H1 (cell line): ENCODE measurements around the gene ABCC4. TPM values are rescaled to one million over a fixed set of nuclear protein-coding genes. Genes with fewer than 3 reads are reported as not detected.

Experiments
- CTCF ChIA-PET: fragments of 300-600 bp; sonication (Branson Sonifier 250); formaldehyde crosslinking; loops from one replicate; lab custom pipeline; 2021; ENCODE audit not compliant: partially characterized antibody; lab: Charles Lee
- POLR2A ChIA-PET: fragments of 300-600 bp; sonication (Branson Sonifier 250); formaldehyde crosslinking; loops from one replicate; lab custom pipeline; 2021; ENCODE audit warnings: inconsistent platforms; ENCODE audit not compliant: partially characterized antibody; lab: Charles Lee
- DNase-seq, 2 experiments: peaks; one replicate each; pipeline versions ENCODE4 v3.0.0 to v3.0.0-alpha.2; 2010 to 2022; ENCODE audit warnings: low spot score in 2 of 2, low read depth in 1 of 2, mixed read lengths in 1 of 2
- FAIRE-seq: peaks from 2 replicates; lab custom pipeline; 2011; peaks lifted over from hg19 to GRCh38; lab: Jason Lieb, UNC
- H2AFZ ChIP-seq: 2 replicates; pipeline ENCODE4 v1.8.1; 2012; ENCODE audit warnings: low read length, inconsistent platforms
- H2AK5ac ChIP-seq: 2 replicates; pipeline ENCODE4 v1.6.1; 2013; ENCODE audit warnings: low read depth, low read length
- H2BK120ac ChIP-seq: replicated peaks from 2 replicates; pipeline ENCODE3; 2013; ENCODE audit warnings: low read depth, low read length, inconsistent platforms
- H2BK12ac ChIP-seq: 2 replicates; pipeline ENCODE4 v1.6.1; 2013; ENCODE audit warnings: low read depth, low read length
- H2BK15ac ChIP-seq: 2 replicates; pipeline ENCODE4 v1.6.1; 2013; ENCODE audit warnings: low read length
- H2BK20ac ChIP-seq: 2 replicates; pipeline ENCODE4 v1.6.1; 2013; ENCODE audit warnings: low read length
- H2BK5ac ChIP-seq: 2 replicates; pipeline ENCODE4 v1.6.1; 2013; ENCODE audit warnings: low read depth, low read length
- H3K14ac ChIP-seq: 2 replicates; pipeline ENCODE4 v1.6.1; 2013; ENCODE audit warnings: inconsistent platforms; ENCODE audit not compliant: insufficient read length
- H3K18ac ChIP-seq: 2 replicates; pipeline ENCODE4 v1.6.1; 2013; ENCODE audit warnings: low read length; ENCODE audit errors: extremely low read depth
- H3K23ac ChIP-seq: 2 replicates; pipeline ENCODE4 v1.6.1; 2013; ENCODE audit warnings: inconsistent platforms; ENCODE audit not compliant: insufficient read length
- H3K23me2 ChIP-seq: 2 replicates; pipeline ENCODE4 v1.6.1; 2013; ENCODE audit warnings: low read depth, low read length
- H3K27ac ChIP-seq: 2 replicates; pipeline ENCODE4 v1.6.1; 2011; ENCODE audit warnings: low read depth, low read length, inconsistent platforms
- H3K27me3 ChIP-seq, 4 experiments: replicated peaks in 1 of 4; 1 replicate in 1 of 4; 2 replicates in 3 of 4; pipeline versions ENCODE4 v1.6.1 to v1.8.1; 2011 to 2013; ENCODE audit warnings: low read length in 3 of 4, mild to moderate bottlenecking in 3 of 4, inconsistent platforms in 2 of 4, mixed read lengths in 2 of 4, moderate library complexity in 1 of 4; ENCODE audit not compliant: control insufficient read depth in 3 of 4, insufficient read depth in 3 of 4; ENCODE audit errors: extremely low read depth in 1 of 4
- H3K36me3 ChIP-seq, 4 experiments: 2 replicates each; pipeline versions ENCODE4 v1.6.1 to v1.8.1; 2011 to 2013; ENCODE audit warnings: mild to moderate bottlenecking in 4 of 4, low read length in 3 of 4, moderate library complexity in 2 of 4, control low read depth in 1 of 4, inconsistent platforms in 1 of 4; ENCODE audit not compliant: insufficient read depth in 4 of 4, control insufficient read depth in 2 of 4
- H3K4ac ChIP-seq: replicated peaks from 2 replicates; pipeline ENCODE3; 2013; ENCODE audit warnings: low read length, low read depth, mixed read lengths, inconsistent platforms; ENCODE audit not compliant: insufficient read length
- H3K4me1 ChIP-seq, 4 experiments: replicated peaks in 1 of 4; 1 replicate in 1 of 4; 2 replicates in 3 of 4; pipeline versions ENCODE4 v1.6.1 to v1.8.1; 2011 to 2013; ENCODE audit warnings: low read length in 3 of 4, inconsistent platforms in 2 of 4, mixed read lengths in 1 of 4; ENCODE audit not compliant: insufficient read depth in 4 of 4, control insufficient read depth in 3 of 4
- H3K4me2 ChIP-seq, 2 experiments: 2 replicates each; pipeline versions ENCODE4 v1.6.1 to v1.8.1; 2011 to 2013; ENCODE audit warnings: low read depth in 2 of 2, low read length in 2 of 2, control low read depth in 1 of 2, inconsistent platforms in 1 of 2, mild to moderate bottlenecking in 1 of 2; ENCODE audit not compliant: insufficient read depth in 1 of 2
- H3K4me3 ChIP-seq, 4 experiments: fragments of 200-600, 300-600 bp in 1 of 4; sonication (generic), shearing (Covaris generic), sonication (Bioruptor Twin) in 1 of 4; 2 replicates each; pipeline versions ENCODE4 v1.5.1 to v1.8.1; 2011 to 2016; ENCODE audit warnings: low read length in 4 of 4, low read depth in 3 of 4, control low read depth in 2 of 4, inconsistent platforms in 2 of 4, mild to moderate bottlenecking in 2 of 4, mixed read lengths in 1 of 4, moderate library complexity in 1 of 4; ENCODE audit not compliant: insufficient read depth in 2 of 4; ENCODE audit errors: extremely low read depth in 1 of 4
- H3K56ac ChIP-seq: replicated peaks from 2 replicates; pipeline ENCODE3; 2013; ENCODE audit warnings: low read depth, mild to moderate bottlenecking, mixed read lengths, low read length, inconsistent platforms; ENCODE audit not compliant: insufficient read length
- H3K79me1 ChIP-seq: 2 replicates; pipeline ENCODE4 v1.6.1; 2013; ENCODE audit warnings: low read depth, low read length, control low read depth
- H3K79me2 ChIP-seq, 2 experiments: 2 replicates each; pipeline versions ENCODE4 v1.6.1 to v1.8.1; 2012 to 2013; ENCODE audit warnings: low read length in 2 of 2, mild to moderate bottlenecking in 2 of 2, inconsistent platforms in 1 of 2; ENCODE audit not compliant: insufficient read depth in 2 of 2, control insufficient read depth in 1 of 2
- H3K9ac ChIP-seq, 4 experiments: replicated peaks in 1 of 4; 1 replicate in 1 of 4; 2 replicates in 3 of 4; pipeline versions ENCODE4 v1.6.1 to v1.8.1; 2011 to 2013; ENCODE audit warnings: low read depth in 3 of 4, low read length in 3 of 4, control low read depth in 2 of 4, mild to moderate bottlenecking in 2 of 4, moderate library complexity in 2 of 4, inconsistent platforms in 1 of 4; ENCODE audit errors: extremely low read depth in 1 of 4
- H3K9me3 ChIP-seq, 2 experiments: 2 replicates each; pipeline versions ENCODE4 v1.6.1 to v1.8.1; 2012 to 2013; ENCODE audit warnings: mild to moderate bottlenecking in 2 of 2, moderate library complexity in 2 of 2, control low read depth in 1 of 2, inconsistent platforms in 1 of 2, low read depth in 1 of 2, low read length in 1 of 2, mixed read lengths in 1 of 2; ENCODE audit not compliant: insufficient read depth in 2 of 2
- H4K20me1 ChIP-seq, 2 experiments: replicated peaks in 1 of 2; 2 replicates each; pipeline versions ENCODE3 to v1.8.1; 2011 to 2013; ENCODE audit warnings: inconsistent platforms in 2 of 2, low read length in 2 of 2, mild to moderate bottlenecking in 1 of 2; ENCODE audit not compliant: insufficient read depth in 2 of 2, control insufficient read depth in 1 of 2
- H4K5ac ChIP-seq: 2 replicates; pipeline ENCODE4 v1.6.1; 2013; ENCODE audit warnings: low read length, low read depth, mixed read lengths, inconsistent platforms; ENCODE audit not compliant: insufficient read length
- H4K8ac ChIP-seq: 2 replicates; pipeline ENCODE4 v1.8.0; 2013; ENCODE audit warnings: mild to moderate bottlenecking, moderate library complexity, low read length, inconsistent platforms; ENCODE audit not compliant: insufficient read depth; ENCODE audit errors: extremely low read depth
- H4K91ac ChIP-seq: replicated peaks from 2 replicates; pipeline ENCODE3; 2013; ENCODE audit warnings: low read length, mixed read lengths, inconsistent platforms; ENCODE audit not compliant: insufficient read length
- ASH2L ChIP-seq: fragments of 200-600, 300-600 bp; sonication (generic); IDR thresholded peaks from one replicate; pipeline ENCODE4 v1.7.1; 2017; ENCODE audit warnings: low read length
- BACH1 ChIP-seq: IDR thresholded peaks from 2 replicates; pipeline ENCODE4 v1.6.1; 2012; ENCODE audit warnings: low read length, improper control_type of control experiment
- CBX5 ChIP-seq: fragments of 300-800, 300-1000 bp; sonication (generic); IDR thresholded peaks from 2 replicates; pipeline ENCODE4 v1.7.1; 2016; ENCODE audit warnings: antibody characterized with exemption, low read length, low read depth
- EP300 ChIP-seq, 2 experiments: IDR thresholded peaks; 1 replicate in 1 of 2; 2 replicates in 1 of 2; pipeline ENCODE4 v1.6.1; 2011 to 2012; ENCODE audit warnings: low read depth in 2 of 2, low read length in 2 of 2, mild to moderate bottlenecking in 2 of 2, borderline replicate concordance in 1 of 2, inconsistent platforms in 1 of 2, moderate library complexity in 1 of 2
- GABPA ChIP-seq: IDR thresholded peaks from 2 replicates; pipeline ENCODE4 v1.6.1; 2011; ENCODE audit warnings: mild to moderate bottlenecking, low read length, moderate library complexity, borderline replicate concordance; ENCODE audit not compliant: insufficient read depth
- GTF2F1 ChIP-seq: IDR thresholded peaks from 2 replicates; pipeline ENCODE4 v1.6.1; 2012; ENCODE audit warnings: low read depth, low read length, improper control_type of control experiment, borderline replicate concordance
- HDAC6 ChIP-seq: IDR thresholded peaks from one replicate; pipeline ENCODE4 v1.7.1; 2012; ENCODE audit warnings: low read depth, mild to moderate bottlenecking, inconsistent platforms, low read length, moderate library complexity
- JUN ChIP-seq: IDR thresholded peaks from 2 replicates; pipeline ENCODE4 v1.6.1; 2011; ENCODE audit warnings: low read depth, mild to moderate bottlenecking, improper control_type of control experiment, low read length
- KDM4A ChIP-seq: IDR thresholded peaks from one replicate; pipeline ENCODE4 v1.7.1; 2012; ENCODE audit warnings: low read depth, mild to moderate bottlenecking, moderate library complexity, low read length, inconsistent platforms; ENCODE audit not compliant: severe bottlenecking
- MAFK ChIP-seq: IDR thresholded peaks from 2 replicates; pipeline ENCODE4 v1.6.1; 2012; ENCODE audit warnings: low read depth, mild to moderate bottlenecking, improper control_type of control experiment, low read length
- POLR2A ChIP-seq, 2 experiments: IDR thresholded peaks; 1 replicate in 1 of 2; 2 replicates in 1 of 2; pipeline ENCODE4 v1.6.1; 2011; ENCODE audit warnings: low read depth in 2 of 2, low read length in 2 of 2, mild to moderate bottlenecking in 2 of 2; ENCODE audit errors: control extremely low read depth in 1 of 2
- RAD21 ChIP-seq, 2 experiments: IDR thresholded peaks in 1 of 2; conservative IDR thresholded peaks in 1 of 2; 2 replicates each; pipeline ENCODE4 v1.6.1; 2011; ENCODE audit warnings: low read depth in 2 of 2, low read length in 2 of 2, improper control_type of control experiment in 1 of 2, inconsistent platforms in 1 of 2, mild to moderate bottlenecking in 1 of 2, moderate library complexity in 1 of 2
- SP1 ChIP-seq: IDR thresholded peaks from 2 replicates; pipeline ENCODE4 v1.6.1; 2011; ENCODE audit warnings: low read depth, low read length
- SP4 ChIP-seq: IDR thresholded peaks from 2 replicates; pipeline ENCODE4 v1.6.1; 2012; ENCODE audit warnings: low read length, inconsistent platforms
- SUZ12 ChIP-seq: fragments of 200-600 bp; sonication (generic); IDR thresholded peaks from 2 replicates; pipeline ENCODE4 v1.6.1; 2012; ENCODE audit warnings: mild to moderate bottlenecking, inconsistent platforms, low read length, moderate library complexity, mixed read lengths
- ZNF274 ChIP-seq: IDR thresholded peaks from 2 replicates; pipeline ENCODE4 v1.7.0; 2012; ENCODE audit warnings: low read length, borderline replicate concordance; ENCODE audit errors: extremely low read depth
- polyA plus RNA-seq, 7 experiments: library from polyadenylated mRNA; depleted of rRNA in 3 of 7; stranded (reverse) in 5 of 7; unstranded in 2 of 7; fragments of >200 nt in 5 of 7; fragments of 200-250 nt in 2 of 7; gene quantifications; 1 replicate in 5 of 7; 2 replicates in 1 of 7; 4 replicates in 1 of 7; pipeline versions ENCODE4 v1.2.1 to v1.2.3, GENCODE V29; 2011 to 2013; ENCODE audit warnings: missing spikeins in 2 of 7, mixed read lengths in 2 of 7
- total RNA-seq: library from RNA; stranded (reverse); fragmentation: NEBNext Ultra II Directional; extraction: Animal tissue kit (Norgen Biotek cat#: 25700); gene quantifications from 2 replicates; pipeline ENCODE4 v1.2.1, GENCODE V29; 2021

Gene ABCC4
- total and polyA plus RNA-seq, 2 of the 8 experiments (the other 6 are each of a cell fraction or from before 2014, with no cell fraction given), result 4.0 to 14.1 TPM

DNA sequence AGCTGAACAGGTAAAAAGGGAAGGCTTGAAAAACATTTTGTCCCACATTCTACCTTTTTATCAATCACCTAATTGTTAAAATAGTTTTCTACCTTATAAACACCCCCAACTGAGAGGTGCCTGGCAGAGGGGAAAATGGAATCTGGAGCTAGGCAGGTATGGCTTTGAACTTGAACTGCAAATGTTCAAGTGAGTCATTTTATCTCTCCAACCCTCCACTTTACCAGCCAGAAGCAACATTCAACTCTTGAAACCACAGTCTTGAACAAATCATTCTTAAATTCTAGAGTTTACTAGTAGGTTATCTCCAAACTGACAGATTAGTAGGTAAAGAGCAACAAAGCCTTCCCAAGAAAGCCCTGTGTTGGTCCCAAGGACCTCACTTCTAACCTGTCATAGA, 116.9 kb downstream of the ABCC4 start:
- Histone ChIP-seq H2AFZ (no peak overlapping the region), H2BK120ac (no peak overlapping the region), H3K4me3 (no peak overlapping the region), H3K79me2 (no peaks in the 10 kb centered on the region), H3K27me3 (no peaks in the 10 kb centered on the region), H3K4ac (no peak overlapping the region), H4K8ac (no peak overlapping the region), H2BK15ac (no peak overlapping the region), H3K14ac (no peak overlapping the region), H3K4me1 (no peaks in the 10 kb centered on the region), H3K27ac (no peak overlapping the region), H3K4me2 (no peak overlapping the region), H2AK5ac (no peak overlapping the region), H3K36me3 (no peaks in the 10 kb centered on the region), H3K9ac (no peak overlapping the region), H3K56ac (no peak overlapping the region), H4K5ac (no peak overlapping the region), H4K91ac (no peak overlapping the region), H3K18ac (no peak overlapping the region), H3K23ac (no peak overlapping the region), H2BK5ac (no peak overlapping the region), H3K79me1 (no peaks in the 10 kb centered on the region), H2BK20ac (no peak overlapping the region), H4K20me1 (no peaks in the 10 kb centered on the region), H3K23me2 (no peaks in the 10 kb centered on the region), H2BK12ac (no peak overlapping the region), H3K9me3 (no peaks in the 10 kb centered on the region)
- ChIA-PET CTCF (interaction anchor here (0.6 to 1.8 kb wide), 7 partner anchors 8 to 524 kb away, joined by 3 to 7 read pairs (median 3); no protein-coding TSS in a partner anchor), POLR2A (no interaction called here)
- no peak for FAIRE-seq
- TF ChIP-seq HDAC6 (no peak), GTF2F1 (no peak), SP4 (no peak), RAD21 (IDR thresholded peaks at IDR 0.05 in 1 of 2, conservative IDR thresholded peaks at IDR 0.05 in 1 of 2; ENCODE audit: low read depth in 2 of 2, low read length in 2 of 2) (no peak), SUZ12 (no peak), SP1 (no peak), GABPA (no peak), CBX5 (no peak), KDM4A (no peak), BACH1 (no peak), ZNF274 (no peak), MAFK (no peak), ASH2L (no peak), JUN (no peak), EP300 (IDR thresholded peaks at IDR 0.05; ENCODE audit: borderline replicate concordance in 1 of 2, low read depth in 2 of 2, low read length in 2 of 2) (no peak), POLR2A (IDR thresholded peaks at IDR 0.05; ENCODE audit: control extremely low read depth in 1 of 2, low read depth in 2 of 2, low read length in 2 of 2) (no peak)
- DNase-seq, result no peak
